ENCODE results near the gene HMGN3. TPM values are rescaled to one million over a fixed set of nuclear protein-coding genes. Genes with fewer than 3 reads are reported as not detected.
A peak's percentile ranks its signal among the peaks of the same experiment; 100 is the strongest.

HMGN3 gene
- total and polyA plus RNA-seq, 2 donors (not counting 1 experiment from before 2014, with no cell fraction given) = 30.2 to 56.0 TPM

DNA sequence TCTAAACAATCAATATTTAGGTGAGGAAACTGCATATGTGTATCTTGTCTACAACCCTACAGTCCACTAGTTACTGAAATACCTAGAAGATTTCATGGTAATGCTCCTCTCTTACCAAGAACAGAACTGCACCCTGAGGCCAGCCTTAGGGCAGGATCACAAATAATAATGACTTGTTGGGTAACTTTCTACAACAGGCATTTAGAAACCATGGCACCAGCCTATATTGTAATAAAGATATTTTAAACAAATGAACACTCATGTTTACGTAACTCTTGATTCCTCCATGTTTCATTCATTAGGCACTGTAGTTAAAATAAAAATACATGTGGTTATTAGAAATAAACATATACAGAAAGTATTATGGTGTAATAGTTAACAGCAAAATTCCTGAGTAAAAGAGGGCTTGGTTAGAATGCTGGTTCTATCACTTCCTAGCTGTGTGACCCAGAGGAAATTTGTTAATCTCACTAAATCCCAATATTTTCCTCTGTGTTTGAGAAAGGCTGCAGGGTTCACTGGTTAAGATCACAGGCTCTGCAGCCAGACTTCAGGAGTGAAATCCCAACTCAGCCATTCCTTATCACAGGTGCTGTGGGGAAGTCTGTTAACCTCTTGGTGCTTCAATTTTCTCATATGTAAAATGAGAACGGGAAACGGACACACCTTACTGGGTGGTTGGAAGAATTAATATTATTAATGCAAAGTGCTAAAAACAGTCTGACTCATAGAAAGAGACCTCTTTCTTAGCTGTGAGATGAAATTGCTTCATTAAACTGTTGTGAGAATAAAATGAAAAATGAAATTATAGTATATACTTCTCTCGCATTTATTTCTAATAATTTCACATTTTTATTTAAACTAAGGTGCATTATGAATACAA, 8.5 kb downstream of the HMGN3 start:
- H3K9ac ChIP-seq (ENCODE audit: insufficient read depth, low read length) = no peak overlapping the region
- H3K4me2 ChIP-seq (ENCODE audit: extremely low read depth, insufficient read depth, low read length) = peak overlapping the region; percentile 23
- no peak overlapping the region for H2AFZ ChIP-seq (ENCODE audit: low read length)
- no peak overlapping the region for H3K4me3 ChIP-seq (replicated peaks in 1 of 4; ENCODE audit: control extremely low read depth in 1 of 4, insufficient read depth in 1 of 4, low read depth in 3 of 4, low read length in 4 of 4)
- no peaks in the 10 kb centered on the region for H3K36me3 ChIP-seq (ENCODE audit: control insufficient read depth, insufficient read depth, low read length)
- TF ChIP-seq, protein P1, sequence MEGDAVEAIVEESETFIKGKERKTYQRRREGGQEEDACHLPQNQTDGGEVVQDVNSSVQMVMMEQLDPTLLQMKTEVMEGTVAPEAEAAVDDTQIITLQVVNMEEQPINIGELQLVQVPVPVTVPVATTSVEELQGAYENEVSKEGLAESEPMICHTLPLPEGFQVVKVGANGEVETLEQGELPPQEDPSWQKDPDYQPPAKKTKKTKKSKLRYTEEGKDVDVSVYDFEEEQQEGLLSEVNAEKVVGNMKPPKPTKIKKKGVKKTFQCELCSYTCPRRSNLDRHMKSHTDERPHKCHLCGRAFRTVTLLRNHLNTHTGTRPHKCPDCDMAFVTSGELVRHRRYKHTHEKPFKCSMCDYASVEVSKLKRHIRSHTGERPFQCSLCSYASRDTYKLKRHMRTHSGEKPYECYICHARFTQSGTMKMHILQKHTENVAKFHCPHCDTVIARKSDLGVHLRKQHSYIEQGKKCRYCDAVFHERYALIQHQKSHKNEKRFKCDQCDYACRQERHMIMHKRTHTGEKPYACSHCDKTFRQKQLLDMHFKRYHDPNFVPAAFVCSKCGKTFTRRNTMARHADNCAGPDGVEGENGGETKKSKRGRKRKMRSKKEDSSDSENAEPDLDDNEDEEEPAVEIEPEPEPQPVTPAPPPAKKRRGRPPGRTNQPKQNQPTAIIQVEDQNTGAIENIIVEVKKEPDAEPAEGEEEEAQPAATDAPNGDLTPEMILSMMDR (conservative IDR thresholded peaks at IDR 0.05 in 1 of 2, IDR thresholded peaks at IDR 0.05 in 1 of 2; ENCODE audit: low read depth in 1 of 2, low read length in 2 of 2) = no peak
- no peak for TF ChIP-seq EZH2 (IDR thresholded peaks at IDR 0.05; ENCODE audit: low read length, missing control alignments)
- H3K79me2 ChIP-seq (ENCODE audit: control insufficient read depth, insufficient read depth, low read length) = peaks cover 3% of the 10 kb centered on the region
- no peaks in the 10 kb centered on the region for H3K4me1 ChIP-seq (ENCODE audit: control insufficient read depth, extremely low read depth, insufficient read depth, low read length)
- DNase-seq (ENCODE audit: low read depth in 2 of 2) = peak in 1 of 2 donors; percentile 54
- no peaks in the 10 kb centered on the region for H4K20me1 ChIP-seq (ENCODE audit: control insufficient read depth, extremely low read depth, insufficient read depth, low read length)
- H3K27ac ChIP-seq (ENCODE audit: insufficient read depth, low read length) = no peak overlapping the region
- no peaks in the 10 kb centered on the region for H3K27me3 ChIP-seq (ENCODE audit: control insufficient read depth, insufficient read depth, low read length)
- H3K9me3 ChIP-seq (ENCODE audit: control insufficient read depth, insufficient read depth, low read depth, low read length) = no peaks in the 10 kb centered on the region

DNA sequence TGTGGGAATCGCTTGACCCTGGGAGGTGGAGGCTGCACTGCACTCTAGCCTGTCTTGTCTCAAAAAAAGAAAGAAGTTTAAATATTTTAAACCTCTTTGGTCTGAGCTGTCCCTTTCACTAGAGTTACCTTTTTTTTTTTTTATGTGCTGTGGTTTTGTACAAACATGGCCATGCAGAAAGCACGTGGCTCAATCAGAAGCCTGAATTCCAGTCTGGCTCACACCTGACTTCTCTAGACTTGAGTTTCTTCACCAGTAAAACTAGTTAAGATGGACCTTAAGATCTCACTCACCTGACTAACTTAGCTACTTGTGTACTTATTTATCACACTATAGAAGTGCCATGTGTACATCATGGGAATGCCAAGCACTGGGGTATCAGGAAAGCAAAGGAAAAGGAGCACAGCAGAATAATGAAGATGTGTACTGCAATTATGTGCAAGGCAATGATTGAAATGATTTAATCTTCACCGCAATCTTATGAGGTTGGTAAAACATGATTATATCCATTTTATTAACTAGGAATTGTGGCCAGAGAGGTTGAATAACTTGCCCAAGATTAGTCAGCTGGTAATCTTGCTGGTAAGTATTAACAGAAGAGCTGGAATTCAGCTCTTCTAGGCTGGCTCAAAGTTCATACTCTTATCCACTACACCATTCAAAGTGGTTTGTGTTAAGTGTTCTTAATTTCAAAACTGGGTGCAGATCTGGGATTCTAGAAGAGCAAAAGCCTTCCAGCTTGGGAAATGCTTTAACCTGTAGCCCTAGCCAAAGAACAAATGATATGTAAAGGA, 10.7 kb downstream of the HMGN3 start:
- no peak overlapping the region for H3K4me3 ChIP-seq (replicated peaks in 1 of 4; ENCODE audit: control extremely low read depth in 1 of 4, insufficient read depth in 1 of 4, low read depth in 3 of 4, low read length in 4 of 4)
- H3K79me2 ChIP-seq (ENCODE audit: control insufficient read depth, insufficient read depth, low read length) = peaks cover 2% of the 10 kb centered on the region
- no peak for TF ChIP-seq EZH2 (IDR thresholded peaks at IDR 0.05; ENCODE audit: low read length, missing control alignments)
- TF ChIP-seq, protein P1 (conservative IDR thresholded peaks at IDR 0.05 in 1 of 2, IDR thresholded peaks at IDR 0.05 in 1 of 2; ENCODE audit: low read depth in 1 of 2, low read length in 2 of 2) = no peak

DNA sequence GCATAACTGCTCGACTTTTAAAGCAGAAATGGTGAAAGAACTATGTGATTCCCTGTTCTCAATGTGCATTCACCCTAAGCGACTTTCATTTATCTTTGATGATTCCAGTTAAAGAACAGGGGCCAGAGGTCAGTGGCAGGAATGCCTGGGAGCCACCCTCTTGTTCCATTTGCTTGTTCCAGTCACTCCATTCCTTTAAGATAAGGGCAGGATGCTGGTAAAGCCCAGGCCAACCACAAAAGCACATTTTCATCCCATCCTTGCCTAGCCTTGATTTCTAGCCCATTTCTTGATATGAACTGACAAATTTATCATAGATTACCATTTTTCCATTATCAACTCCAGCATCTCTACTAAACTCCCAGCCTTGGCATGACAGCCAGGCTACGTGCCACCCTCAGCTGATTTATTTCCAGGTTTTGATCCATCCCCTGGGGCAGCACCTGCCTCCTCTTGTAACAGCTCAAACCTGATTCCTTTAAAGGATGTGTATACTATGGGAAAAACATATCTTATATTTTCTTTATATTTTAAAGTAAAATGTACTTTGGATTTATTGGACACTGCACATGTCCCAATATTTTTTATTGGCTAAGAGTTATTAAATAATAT, 19.2 kb downstream of the HMGN3 start:
- peak; percentile 38 to 51 for DNase-seq (ENCODE audit: low read depth in 2 of 2)
- H3K4me2 ChIP-seq (ENCODE audit: extremely low read depth, insufficient read depth, low read length) = no peak overlapping the region

More for the DNA sequence above, 10.7 kb downstream of the HMGN3 start:
- no peaks in the 10 kb centered on the region for H4K20me1 ChIP-seq (ENCODE audit: control insufficient read depth, extremely low read depth, insufficient read depth, low read length)
- H3K36me3 ChIP-seq (ENCODE audit: control insufficient read depth, insufficient read depth, low read length) = no peaks in the 10 kb centered on the region
- no peaks in the 10 kb centered on the region for H3K4me1 ChIP-seq (ENCODE audit: control insufficient read depth, extremely low read depth, insufficient read depth, low read length)
- no peaks in the 10 kb centered on the region for H3K27me3 ChIP-seq (ENCODE audit: control insufficient read depth, insufficient read depth, low read length)
- no peak overlapping the region for H3K27ac ChIP-seq (ENCODE audit: insufficient read depth, low read length)
- H3K9me3 ChIP-seq (ENCODE audit: control insufficient read depth, insufficient read depth, low read depth, low read length) = no peaks in the 10 kb centered on the region
- no peak overlapping the region for H2AFZ ChIP-seq (ENCODE audit: low read length)
- no peak overlapping the region for H3K4me2 ChIP-seq (ENCODE audit: extremely low read depth, insufficient read depth, low read length)
- H3K9ac ChIP-seq (ENCODE audit: insufficient read depth, low read length) = no peak overlapping the region
- no peak for DNase-seq (ENCODE audit: low read depth in 2 of 2)

More for the DNA sequence above, 19.2 kb downstream of the HMGN3 start:
- no peak overlapping the region for H3K4me3 ChIP-seq (replicated peaks in 1 of 4; ENCODE audit: control extremely low read depth in 1 of 4, insufficient read depth in 1 of 4, low read depth in 3 of 4, low read length in 4 of 4)
- H3K4me1 ChIP-seq (ENCODE audit: control insufficient read depth, extremely low read depth, insufficient read depth, low read length) = no peaks in the 10 kb centered on the region
- H3K9ac ChIP-seq (ENCODE audit: insufficient read depth, low read length) = no peak overlapping the region
- TF ChIP-seq, protein P1 (conservative IDR thresholded peaks at IDR 0.05 in 1 of 2, IDR thresholded peaks at IDR 0.05 in 1 of 2; ENCODE audit: low read depth in 1 of 2, low read length in 2 of 2) = no peak
- no peak for TF ChIP-seq EZH2 (IDR thresholded peaks at IDR 0.05; ENCODE audit: low read length, missing control alignments)
- H3K9me3 ChIP-seq (ENCODE audit: control insufficient read depth, insufficient read depth, low read depth, low read length) = no peaks in the 10 kb centered on the region
- H4K20me1 ChIP-seq (ENCODE audit: control insufficient read depth, extremely low read depth, insufficient read depth, low read length) = no peaks in the 10 kb centered on the region
- no peaks in the 10 kb centered on the region for H3K36me3 ChIP-seq (ENCODE audit: control insufficient read depth, insufficient read depth, low read length)
- H3K79me2 ChIP-seq (ENCODE audit: control insufficient read depth, insufficient read depth, low read length) = no peaks in the 10 kb centered on the region
- H3K27ac ChIP-seq (ENCODE audit: insufficient read depth, low read length) = no peak overlapping the region
- H2AFZ ChIP-seq (ENCODE audit: low read length) = no peak overlapping the region
- H3K27me3 ChIP-seq (ENCODE audit: control insufficient read depth, insufficient read depth, low read length) = no peaks in the 10 kb centered on the region
